HepG2 (cell line): Measurements from ENCODE around the gene PRSS36.

Experiments used
- CEBPZ ChIP-seq: IDR thresholded peaks from 2 replicates; pipeline ENCODE4 v1.6.1; 2012; ENCODE audit warnings: low read length, improper control_type of control experiment
- ZFP36L1 ChIP-seq: sonication (generic); formaldehyde crosslinking; IDR thresholded peaks from 2 replicates; pipeline ENCODE4 v1.8.0; 2022; ENCODE audit warnings: mild to moderate bottlenecking, missing genetic modification reagents, moderate library complexity
- ZZZ3 ChIP-seq: sonication (generic); formaldehyde crosslinking; IDR thresholded peaks from 2 replicates; pipeline ENCODE4 v1.4.0; 2020; ENCODE audit warnings: missing genetic modification reagents, mild to moderate bottlenecking, borderline replicate concordance
- TF ChIP-seq, protein P1 (sequence below): sonication (generic); formaldehyde crosslinking; IDR thresholded peaks from 2 replicates; pipeline ENCODE4 v1.5.0; 2020; ENCODE audit warnings: mild to moderate bottlenecking, missing genetic modification reagents, moderate library complexity

DNA sequence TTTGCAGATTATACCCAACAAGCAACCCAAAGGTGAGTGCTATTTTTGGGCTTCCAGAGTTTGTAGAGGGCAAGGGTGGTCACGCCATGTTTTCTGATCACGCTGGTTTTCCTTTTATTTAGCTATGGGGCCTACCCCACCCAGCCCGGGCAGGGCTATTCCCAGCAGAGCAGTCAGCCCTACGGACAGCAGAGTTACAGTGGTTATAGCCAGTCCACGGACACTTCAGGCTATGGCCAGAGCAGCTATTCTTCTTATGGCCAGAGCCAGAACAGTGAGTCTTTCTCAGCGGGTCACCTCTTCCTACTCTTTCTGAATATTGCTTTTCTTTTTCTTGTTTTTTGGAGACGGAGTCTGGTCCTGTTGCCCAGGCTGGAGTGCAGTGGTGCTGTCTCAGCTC is 32.5 kb upstream of the PRSS36 start:
- TF ChIP-seq ZZZ3 (CRISPR knock-in tag): no peak
- TF ChIP-seq, protein P1, sequence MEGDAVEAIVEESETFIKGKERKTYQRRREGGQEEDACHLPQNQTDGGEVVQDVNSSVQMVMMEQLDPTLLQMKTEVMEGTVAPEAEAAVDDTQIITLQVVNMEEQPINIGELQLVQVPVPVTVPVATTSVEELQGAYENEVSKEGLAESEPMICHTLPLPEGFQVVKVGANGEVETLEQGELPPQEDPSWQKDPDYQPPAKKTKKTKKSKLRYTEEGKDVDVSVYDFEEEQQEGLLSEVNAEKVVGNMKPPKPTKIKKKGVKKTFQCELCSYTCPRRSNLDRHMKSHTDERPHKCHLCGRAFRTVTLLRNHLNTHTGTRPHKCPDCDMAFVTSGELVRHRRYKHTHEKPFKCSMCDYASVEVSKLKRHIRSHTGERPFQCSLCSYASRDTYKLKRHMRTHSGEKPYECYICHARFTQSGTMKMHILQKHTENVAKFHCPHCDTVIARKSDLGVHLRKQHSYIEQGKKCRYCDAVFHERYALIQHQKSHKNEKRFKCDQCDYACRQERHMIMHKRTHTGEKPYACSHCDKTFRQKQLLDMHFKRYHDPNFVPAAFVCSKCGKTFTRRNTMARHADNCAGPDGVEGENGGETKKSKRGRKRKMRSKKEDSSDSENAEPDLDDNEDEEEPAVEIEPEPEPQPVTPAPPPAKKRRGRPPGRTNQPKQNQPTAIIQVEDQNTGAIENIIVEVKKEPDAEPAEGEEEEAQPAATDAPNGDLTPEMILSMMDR: no peak
- no peak for TF ChIP-seq CEBPZ
- TF ChIP-seq ZFP36L1: no peak
